ENCODE data around the gene SLC6A4.

DNA sequence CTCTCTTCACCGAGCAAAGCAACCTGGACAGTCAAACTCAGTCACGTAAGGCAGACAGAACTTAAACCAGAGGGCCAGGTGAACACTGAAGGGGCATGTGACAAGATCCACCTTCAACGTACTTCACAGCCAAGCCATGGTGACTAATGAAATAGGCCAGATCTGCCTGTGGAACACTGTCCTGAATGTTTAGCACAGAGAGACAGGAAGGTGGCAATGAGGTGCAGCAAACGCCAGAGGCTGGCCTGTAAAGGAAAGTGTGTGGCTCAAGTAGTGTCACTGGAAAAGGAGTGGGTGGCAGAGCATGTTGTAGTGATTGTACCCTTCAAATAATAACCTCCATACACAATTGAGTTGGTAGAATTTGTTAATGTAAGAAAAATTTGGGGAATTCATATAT lies 38.1 kb downstream of the SLC6A4 start:
- TF ChIP-seq, protein P1, sequence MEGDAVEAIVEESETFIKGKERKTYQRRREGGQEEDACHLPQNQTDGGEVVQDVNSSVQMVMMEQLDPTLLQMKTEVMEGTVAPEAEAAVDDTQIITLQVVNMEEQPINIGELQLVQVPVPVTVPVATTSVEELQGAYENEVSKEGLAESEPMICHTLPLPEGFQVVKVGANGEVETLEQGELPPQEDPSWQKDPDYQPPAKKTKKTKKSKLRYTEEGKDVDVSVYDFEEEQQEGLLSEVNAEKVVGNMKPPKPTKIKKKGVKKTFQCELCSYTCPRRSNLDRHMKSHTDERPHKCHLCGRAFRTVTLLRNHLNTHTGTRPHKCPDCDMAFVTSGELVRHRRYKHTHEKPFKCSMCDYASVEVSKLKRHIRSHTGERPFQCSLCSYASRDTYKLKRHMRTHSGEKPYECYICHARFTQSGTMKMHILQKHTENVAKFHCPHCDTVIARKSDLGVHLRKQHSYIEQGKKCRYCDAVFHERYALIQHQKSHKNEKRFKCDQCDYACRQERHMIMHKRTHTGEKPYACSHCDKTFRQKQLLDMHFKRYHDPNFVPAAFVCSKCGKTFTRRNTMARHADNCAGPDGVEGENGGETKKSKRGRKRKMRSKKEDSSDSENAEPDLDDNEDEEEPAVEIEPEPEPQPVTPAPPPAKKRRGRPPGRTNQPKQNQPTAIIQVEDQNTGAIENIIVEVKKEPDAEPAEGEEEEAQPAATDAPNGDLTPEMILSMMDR (IDR thresholded peaks at IDR 0.05; ENCODE audit: low read depth, low read length, poor library complexity, severe bottlenecking), result no peak
- TF ChIP-seq EZH2phosphoT487 (IDR thresholded peaks at IDR 0.05; ENCODE audit: borderline replicate concordance, low read length), result no peak
